GM23338 (cell line): ENCODE measurements around the gene UNC5B. TPM values are rescaled to one million over a fixed set of nuclear protein-coding genes. Genes with fewer than 3 reads are reported as not detected.

Source experiments
- ATAC-seq: fragments of 200-7000 bp; cut with Tn5 transposase; 3 replicates; pipeline ENCODE4 v1.9.1; 2020
- DNase-seq: peaks from one replicate; pipeline ENCODE4 v3.0.0-alpha.2; 2015; ENCODE audit warnings: low spot score
- H2AFZ ChIP-seq: fragments of 200-600 bp; sonication (generic); 2 replicates; pipeline ENCODE4 v1.8.0; 2016; ENCODE audit warnings: antibody characterized with exemption, mild to moderate bottlenecking, moderate library complexity
- H3F3A ChIP-seq: fragments of 200-600 bp; sonication (generic); replicated peaks from 2 replicates; pipeline ENCODE4 v1.8.0; 2017; ENCODE audit warnings: antibody characterized with exemption, mixed run types, low read depth
- H3K27ac ChIP-seq: fragments of 200-600 bp; sonication (generic); 2 replicates; pipeline ENCODE4 v1.6.1; 2016; ENCODE audit warnings: low read depth
- H3K27me3 ChIP-seq: fragments of 200-600 bp; sonication (generic); 2 replicates; pipeline ENCODE4 v1.8.0; 2016; ENCODE audit warnings: mild to moderate bottlenecking, mixed run types, moderate library complexity; ENCODE audit not compliant: insufficient read depth
- H3K36me3 ChIP-seq: fragments of 200-600 bp; sonication (generic); 2 replicates; pipeline ENCODE4 v1.8.0; 2016; ENCODE audit warnings: mild to moderate bottlenecking; ENCODE audit not compliant: insufficient read depth
- H3K4me1 ChIP-seq: fragments of 200-600 bp; sonication (generic); 2 replicates; pipeline ENCODE4 v1.8.0; 2016; ENCODE audit warnings: mild to moderate bottlenecking, moderate library complexity; ENCODE audit not compliant: insufficient read depth
- H3K4me2 ChIP-seq: fragments of 200-600 bp; sonication (generic); 2 replicates; pipeline ENCODE4 v1.7.1; 2017; ENCODE audit warnings: mixed run types
- H3K4me3 ChIP-seq: fragments of 200-600 bp; sonication (generic); 2 replicates; pipeline ENCODE4 v1.6.1; 2016; ENCODE audit warnings: mixed run types
- H3K79me2 ChIP-seq: fragments of 200-600 bp; sonication (generic); replicated peaks from 2 replicates; pipeline ENCODE4 v1.8.0; 2017; ENCODE audit warnings: mild to moderate bottlenecking; ENCODE audit not compliant: insufficient read depth
- H3K9me2 ChIP-seq: fragments of 200-600 bp; sonication (generic); 2 replicates; pipeline ENCODE4 v1.8.0; 2017; ENCODE audit not compliant: insufficient read depth
- H4K20me1 ChIP-seq: fragments of 200-600 bp; sonication (generic); replicated peaks from 2 replicates; pipeline ENCODE4 v1.8.0; 2017; ENCODE audit warnings: mild to moderate bottlenecking; ENCODE audit not compliant: insufficient read depth
- H3K27ac Mint-ChIP-seq: 2 replicates; pipeline ENCODE4 v1.8.0; 2020; ENCODE audit warnings: inconsistent platforms, mild to moderate bottlenecking, moderate library complexity, mixed read lengths
- H3K27me3 Mint-ChIP-seq: 3 replicates; pipeline ENCODE4 v1.8.0; 2022; ENCODE audit warnings: low read depth, mild to moderate bottlenecking, moderate library complexity, mixed read lengths, inconsistent platforms; ENCODE audit not compliant: insufficient read depth, poor library complexity
- H3K36me3 Mint-ChIP-seq: 3 replicates; pipeline ENCODE4 v1.8.0; 2021; ENCODE audit warnings: low read depth, mild to moderate bottlenecking, inconsistent platforms, moderate library complexity, mixed read lengths
- H3K4me1 Mint-ChIP-seq: 3 replicates; pipeline ENCODE4 v1.8.0; 2020; ENCODE audit warnings: mild to moderate bottlenecking, inconsistent platforms, mixed read lengths
- H3K4me3 Mint-ChIP-seq: 3 replicates; pipeline ENCODE4 v1.8.0; 2021; ENCODE audit warnings: moderate library complexity, mild to moderate bottlenecking, inconsistent platforms, mixed read lengths
- H3K9me3 Mint-ChIP-seq: 3 replicates; pipeline ENCODE4 v1.8.0; 2020; ENCODE audit warnings: moderate library complexity, mild to moderate bottlenecking, inconsistent platforms, mixed read lengths
- CREB1 ChIP-seq: fragments of 250-450 bp; sonication (Bioruptor Pico); IDR thresholded peaks from 2 replicates; pipeline ENCODE4 v1.5.0; 2020; ENCODE audit warnings: low read depth, mild to moderate bottlenecking, moderate library complexity
- CTCF ChIP-seq, 2 experiments: fragments of 200-600 bp in 1 of 2; sonication (generic) in 1 of 2; conservative IDR thresholded peaks; 2 replicates each; pipeline versions ENCODE4 v1.5.1 to v1.6.1; 2016 to 2017; ENCODE audit warnings: antibody characterized with exemption in 2 of 2, low read depth in 2 of 2, mild to moderate bottlenecking in 2 of 2, moderate library complexity in 1 of 2
- ETS1 ChIP-seq: IDR thresholded peaks from 2 replicates; pipeline ENCODE4 v1.6.1; 2016; ENCODE audit warnings: antibody characterized with exemption
- EZH2 ChIP-seq: fragments of 200-600 bp; sonication (generic); IDR thresholded peaks from one replicate; pipeline ENCODE4 v1.8.0; 2017; ENCODE audit warnings: antibody characterized with exemption, mild to moderate bottlenecking, low read depth; ENCODE audit not compliant: unreplicated experiment
- EZH2phosphoT487 ChIP-seq: fragments of 200-600 bp; sonication (generic); IDR thresholded peaks from one replicate; pipeline ENCODE4 v1.8.1; 2018; ENCODE audit warnings: antibody characterized with exemption; ENCODE audit not compliant: unreplicated experiment
- JUNB ChIP-seq: IDR thresholded peaks from one replicate; pipeline ENCODE4 v1.6.1; 2016; ENCODE audit warnings: antibody characterized with exemption; ENCODE audit not compliant: unreplicated experiment
- NANOG ChIP-seq: IDR thresholded peaks from 2 replicates; pipeline ENCODE4 v1.6.1; 2016; ENCODE audit warnings: antibody characterized with exemption, borderline replicate concordance
- STAT1 ChIP-seq: IDR thresholded peaks from one replicate; pipeline ENCODE4 v1.6.1; 2016; ENCODE audit warnings: antibody characterized with exemption; ENCODE audit not compliant: unreplicated experiment
- ZNF331 ChIP-seq: fragments of 250-450 bp; sonication (Bioruptor Pico); IDR thresholded peaks from 2 replicates; pipeline ENCODE4 v1.5.0; 2020; ENCODE audit warnings: low read depth, mild to moderate bottlenecking, moderate library complexity
- ZNF462 ChIP-seq: fragments of 250-450 bp; sonication (Bioruptor Pico); IDR thresholded peaks from 2 replicates; pipeline ENCODE4 v1.5.0; 2020; ENCODE audit warnings: mild to moderate bottlenecking, moderate library complexity
- polyA plus RNA-seq: library from polyadenylated mRNA; unstranded; fragments of >200 nt; fragmentation: Nextera tagmentation; extraction: Ambion mirVana; gene quantifications from 2 replicates; pipeline ENCODE4 v1.2.1, GENCODE V29; 2016
- total RNA-seq: library from RNA; depleted of rRNA; stranded (reverse); fragments of >200 nt; shearing (Covaris generic); gene quantifications from 2 replicates; pipeline ENCODE4 v1.2.3, GENCODE V29; 2014

The UNC5B gene
- total and polyA plus RNA-seq, 2 experiments from 2014 or later: 8.0 to 31.2 TPM

DNA sequence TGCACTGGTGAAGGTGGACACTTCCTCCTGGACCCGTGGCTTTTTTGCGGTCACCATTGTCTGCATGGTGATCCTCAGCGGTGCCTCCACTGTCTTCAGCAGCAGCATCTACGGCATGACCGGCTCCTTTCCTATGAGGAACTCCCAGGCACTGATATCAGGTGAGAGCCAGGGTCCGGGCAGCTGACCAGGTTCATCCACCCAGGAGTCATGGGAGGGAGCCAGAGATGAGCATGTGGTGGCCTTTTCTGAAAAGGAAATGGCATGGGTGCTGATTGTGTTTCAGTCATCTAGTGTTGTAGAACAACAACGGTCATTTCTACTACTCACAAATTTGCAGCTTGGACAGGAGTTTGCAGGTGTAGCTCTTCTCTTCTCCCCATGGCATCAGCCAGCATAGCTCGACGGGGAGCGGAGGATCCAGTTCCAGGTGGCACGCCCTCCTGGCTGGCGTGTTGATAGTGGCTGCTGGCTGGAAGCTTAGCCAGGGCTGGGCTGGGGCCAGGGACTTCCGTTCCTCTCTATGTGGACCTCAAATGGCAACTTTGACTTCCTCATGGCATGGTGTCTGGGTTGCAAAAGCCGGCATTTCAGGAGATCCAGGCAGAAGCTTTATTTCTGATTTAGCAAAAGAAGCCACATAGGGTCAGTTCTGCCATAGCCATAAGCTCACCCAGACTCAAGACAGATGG lies 139.4 kb downstream of the UNC5B start:
- ATAC-seq (no peak), DNase-seq (no peak)
- peaks cover 17% of the 10 kb centered on the region for H3K4me1 Mint-ChIP-seq
- Histone ChIP-seq H3K36me3 (no peaks in the 10 kb centered on the region; the same call in 1 of the 2 replicates), H3F3A (no peaks in the 10 kb centered on the region), H3K9me2 (no peaks in the 10 kb centered on the region), H4K20me1 (no peaks in the 10 kb centered on the region), H3K4me1 (0 out of 2 replicates have a peak, but pooled peaks cover 4% of the 10 kb centered on the region), H2AFZ (no peak overlapping the region), H3K27ac (no peak overlapping the region), H3K4me2 (no peak overlapping the region), H3K79me2 (no peaks in the 10 kb centered on the region), H3K4me3 (no peak overlapping the region), H3K27me3 (no peaks in the 10 kb centered on the region)
- peaks cover 7% of the 10 kb centered on the region for H3K27me3 Mint-ChIP-seq
- H3K9me3 Mint-ChIP-seq: no peaks in the 10 kb centered on the region
- H3K27ac Mint-ChIP-seq: no peak overlapping the region
- TF ChIP-seq NANOG (no peak), ZNF462 (CRISPR knock-in tag) (no peak), ETS1 (no peak), JUNB (no peak), EZH2 (no peak), ZNF331 (no peak), CTCF (conservative IDR thresholded peaks at IDR 0.05; ENCODE audit: low read depth in 2 of 2) (no peak), CREB1 (CRISPR knock-in tag) (no peak), STAT1 (no peak), EZH2phosphoT487 (no peak)
- H3K36me3 Mint-ChIP-seq: peaks cover 7% of the 10 kb centered on the region; the same call in 1 of the 3 replicates
- no peak overlapping the region for H3K4me3 Mint-ChIP-seq
